ENCODE results near the gene SOS1. TPM values are rescaled to one million over a fixed set of nuclear protein-coding genes. Genes with fewer than 3 reads are reported as not detected.
"Not testable (repeated sequence)": the region's sequence is repeated elsewhere in the genome, so short reads cannot be mapped to it uniquely, and the experiment has no call there.

SOS1 gene
- polyA plus RNA-seq, 3 donors, result 51.3 to 61.8 (median 55.6) TPM

GRCh38 chr2:38948995-38949394, 171.9 kb downstream of the SOS1 start:
- no peak for DNase-seq (ENCODE audit: extremely low read depth in 1 of 11, low read depth in 9 of 11, low spot score in 4 of 11)

- no peak for DNase-seq (ENCODE audit: extremely low read depth in 1 of 11, low read depth in 9 of 11, low spot score in 4 of 11)
These were observed 172.4 kb downstream of the SOS1 start for GRCh38 chr2:38948387-38948882.

- DNase-seq (ENCODE audit: extremely low read depth in 1 of 11, low read depth in 9 of 11, low spot score in 4 of 11), result peak in 10 of 11 donors; percentile 39 to 79 (median 63)
These were observed 173.3 kb downstream of the SOS1 start for GRCh38 chr2:38947241-38948239.

- DNase-seq (ENCODE audit: extremely low read depth in 1 of 11, low read depth in 9 of 11, low spot score in 4 of 11), result no peak
These were observed 174.9 kb downstream of the SOS1 start for GRCh38 chr2:38945911-38946310.

- no peak for DNase-seq (ENCODE audit: extremely low read depth in 1 of 11, low read depth in 9 of 11, low spot score in 4 of 11)
These were observed 175.5 kb downstream of the SOS1 start for GRCh38 chr2:38945372-38945771.

- DNase-seq (ENCODE audit: extremely low read depth in 1 of 11, low read depth in 9 of 11, low spot score in 4 of 11), result no peak
These were observed 177.1 kb downstream of the SOS1 start for GRCh38 chr2:38943784-38944183.

GRCh38 chr2:38940746-38941145, 180.1 kb downstream of the SOS1 start:
- DNase-seq (ENCODE audit: extremely low read depth in 1 of 11, low read depth in 9 of 11, low spot score in 4 of 11), result no peak

- DNase-seq (ENCODE audit: extremely low read depth in 1 of 11, low read depth in 9 of 11, low spot score in 4 of 11), result no peak
These were observed 183.3 kb downstream of the SOS1 start for GRCh38 chr2:38937548-38937947.

- not testable (repeated sequence) for DNase-seq (ENCODE audit: extremely low read depth in 1 of 11, low read depth in 9 of 11, low spot score in 4 of 11)
These were observed 184.3 kb downstream of the SOS1 start for GRCh38 chr2:38936516-38936915.

- no peak for DNase-seq (ENCODE audit: extremely low read depth in 1 of 11, low read depth in 9 of 11, low spot score in 4 of 11)
These were observed 185.2 kb downstream of the SOS1 start for GRCh38 chr2:38935568-38936172.

GRCh38 chr2:38934742-38935141, 186.1 kb downstream of the SOS1 start:
- no peak for DNase-seq (ENCODE audit: extremely low read depth in 1 of 11, low read depth in 9 of 11, low spot score in 4 of 11)

GRCh38 chr2:38933653-38934052, 187.2 kb downstream of the SOS1 start:
- no peak for DNase-seq (ENCODE audit: extremely low read depth in 1 of 11, low read depth in 9 of 11, low spot score in 4 of 11)

- DNase-seq (ENCODE audit: extremely low read depth in 1 of 11, low read depth in 9 of 11, low spot score in 4 of 11), result no peak
These were observed 188.3 kb downstream of the SOS1 start for GRCh38 chr2:38932586-38932985.

Other genes with a start within 250 kb of the SOS1 start
- gene DHX57, start 245.1 kb downstream of the SOS1 start, polyA plus RNA-seq (ENCODE audit: insufficient read length in 3 of 3), result 10 to 100 TPM; 35.2 to 44.3 (median 39.5) TPM
- gene MORN2, start 245.1 kb downstream of the SOS1 start, polyA plus RNA-seq (ENCODE audit: insufficient read length in 3 of 3), result 10 to 100 TPM; 48.4 to 63.8 (median 49.0) TPM
- 1 to 10 TPM; 1.8 to 3.4 (median 2.2) TPM for gene ARHGEF33, start 231.2 kb downstream of the SOS1 start, polyA plus RNA-seq (ENCODE audit: insufficient read length in 3 of 3)
- gene CDKL4, start 122.9 kb upstream of the SOS1 start, polyA plus RNA-seq (ENCODE audit: insufficient read length in 3 of 3), result under 1 TPM; 0.37 to 0.67 (median 0.49) TPM